ENCODE data around the gene HUWE1.

- TF ChIP-seq, protein P1, sequence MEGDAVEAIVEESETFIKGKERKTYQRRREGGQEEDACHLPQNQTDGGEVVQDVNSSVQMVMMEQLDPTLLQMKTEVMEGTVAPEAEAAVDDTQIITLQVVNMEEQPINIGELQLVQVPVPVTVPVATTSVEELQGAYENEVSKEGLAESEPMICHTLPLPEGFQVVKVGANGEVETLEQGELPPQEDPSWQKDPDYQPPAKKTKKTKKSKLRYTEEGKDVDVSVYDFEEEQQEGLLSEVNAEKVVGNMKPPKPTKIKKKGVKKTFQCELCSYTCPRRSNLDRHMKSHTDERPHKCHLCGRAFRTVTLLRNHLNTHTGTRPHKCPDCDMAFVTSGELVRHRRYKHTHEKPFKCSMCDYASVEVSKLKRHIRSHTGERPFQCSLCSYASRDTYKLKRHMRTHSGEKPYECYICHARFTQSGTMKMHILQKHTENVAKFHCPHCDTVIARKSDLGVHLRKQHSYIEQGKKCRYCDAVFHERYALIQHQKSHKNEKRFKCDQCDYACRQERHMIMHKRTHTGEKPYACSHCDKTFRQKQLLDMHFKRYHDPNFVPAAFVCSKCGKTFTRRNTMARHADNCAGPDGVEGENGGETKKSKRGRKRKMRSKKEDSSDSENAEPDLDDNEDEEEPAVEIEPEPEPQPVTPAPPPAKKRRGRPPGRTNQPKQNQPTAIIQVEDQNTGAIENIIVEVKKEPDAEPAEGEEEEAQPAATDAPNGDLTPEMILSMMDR (IDR thresholded peaks at IDR 0.05): no peak
- TF ChIP-seq POLR2AphosphoS5 (IDR thresholded peaks at IDR 0.05) (no peak), POLR2A (IDR thresholded peaks at IDR 0.05) (no peak)
Observed at GRCh38 chrX:53630261-53630660, 56.3 kb downstream of the HUWE1 start.
